Esophagus squamous epithelium (tissue), 5 donors: Measurements from ENCODE around the gene RADIL. TPM values are rescaled to one million over a fixed set of nuclear protein-coding genes. Genes with fewer than 3 reads are reported as not detected.

ENCODE experiments used
- DNase-seq: peaks from one replicate; lab custom pipeline; 2025; lab: John Stamatoyannopoulos, UW
- H3K27ac ChIP-seq, 4 donors: fragments of 200-600 bp; sonication (generic); one replicate each; pipeline ENCODE4 v1.5.1; 2016 to 2019; ENCODE audit warnings: mild to moderate bottlenecking in 1 of 4
- H3K27me3 ChIP-seq, 4 donors: fragments of 200-600 bp; sonication (generic); 1 replicate in 3 of 4; 2 replicates in 1 of 4; pipeline versions ENCODE4 v1.5.1 to v1.6.0; 2017 to 2021; ENCODE audit warnings: antibody characterized with exemption in 1 of 4
- H3K36me3 ChIP-seq, 3 donors: fragments of 200-600 bp; sonication (generic); one replicate each; pipeline ENCODE4 v1.5.1; 2016 to 2019
- H3K4me1 ChIP-seq, 3 donors: fragments of 200-600 bp; sonication (generic); one replicate each; pipeline ENCODE4 v1.5.1; 2017 to 2019
- H3K4me3 ChIP-seq, 4 donors: fragments of 200-600 bp; sonication (generic); 1 replicate in 3 of 4; 2 replicates in 1 of 4; pipeline ENCODE4 v1.5.1; 2016 to 2019; ENCODE audit warnings: mild to moderate bottlenecking in 2 of 4, moderate library complexity in 1 of 4
- H3K9me3 ChIP-seq, 3 donors: fragments of 200-600 bp; sonication (generic); one replicate each; pipeline ENCODE4 v1.5.1; 2016 to 2019
- POLR2A ChIP-seq, 4 donors: fragments of 450-650 bp; IDR thresholded peaks; one replicate each; pipeline ENCODE4 v1.6.1; 2017; ENCODE audit warnings: antibody characterized with exemption in 4 of 4, mild to moderate bottlenecking in 4 of 4, moderate library complexity in 3 of 4
- WGBS, 2 donors: methylation state at CpG; one replicate each; pipeline ENCODE4 v1.1.5; 2018; 5-methylcytosine and 5-hydroxymethylcytosine counted together
- intact Hi-C: fragments of 100-400 bp; cut with DNase I; formaldehyde crosslinking; loops from one replicate; pipeline ENCODE4 v1.15.0; 2022
- total RNA-seq, 4 donors: library from RNA; depleted of rRNA; stranded (reverse); fragments of >200 nt; gene quantifications; one replicate each; pipeline ENCODE4 v1.1.0, GENCODE V29; 2016
- TF ChIP-seq, protein P1 (sequence below), 6 experiments: fragments of 450-650 bp in 4 of 6; fragments of 200-600 bp in 2 of 6; sonication (generic) in 2 of 6; IDR thresholded peaks; one replicate each; pipeline ENCODE4 v1.5.1; 2016 to 2019; ENCODE audit warnings: antibody characterized with exemption in 6 of 6, mild to moderate bottlenecking in 4 of 6, moderate library complexity in 4 of 6
- donor health status: DM: yes; HTN: yes; CAD: no.

RADIL gene
- total RNA-seq, 4 donors from 2014 or later = 0.35 to 3.1 (median 1.8) TPM; not detected in 1

DNA sequence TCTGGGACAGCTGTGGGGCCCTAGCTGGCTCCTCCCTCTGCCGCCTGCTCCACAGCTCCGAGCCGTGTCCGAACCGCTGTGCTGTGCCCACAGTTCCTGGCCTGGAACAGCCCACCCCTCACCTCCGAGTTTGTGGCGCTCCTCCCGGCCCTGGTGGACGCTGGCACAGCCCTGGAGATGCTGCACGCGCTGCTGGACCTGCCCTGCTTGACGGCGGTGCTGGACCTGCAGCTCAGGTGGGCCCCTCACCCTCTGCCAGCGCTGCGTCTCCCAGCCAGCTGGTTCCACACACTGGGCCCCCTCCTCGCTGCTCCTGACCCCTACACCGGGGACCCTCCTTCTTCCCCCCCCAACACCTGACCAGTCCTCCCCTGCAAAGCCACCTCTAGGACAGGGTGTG is 96.0 kb downstream of the RADIL start:
- DNase-seq = no peak
- intact Hi-C loops = no loop called here
- Histone ChIP-seq H3K4me1 (peaks cover 0 to 9% (median 9%) of the 10 kb centered on the region in 3 donors), H3K36me3 (peaks cover 49 to 98% (median 68%) of the 10 kb centered on the region in 3 donors), H3K9me3 (no peaks in the 10 kb centered on the region), H3K27me3 (no peaks in the 10 kb centered on the region), H3K27ac (no peak overlapping the region), H3K4me3 (no peak overlapping the region)
- WGBS, 2 donors = 91 to 100% methylated on average over 2 to 8 of the region's 17 CpGs
- no peak for TF ChIP-seq POLR2A (IDR thresholded peaks at IDR 0.05)
- TF ChIP-seq, protein P1, sequence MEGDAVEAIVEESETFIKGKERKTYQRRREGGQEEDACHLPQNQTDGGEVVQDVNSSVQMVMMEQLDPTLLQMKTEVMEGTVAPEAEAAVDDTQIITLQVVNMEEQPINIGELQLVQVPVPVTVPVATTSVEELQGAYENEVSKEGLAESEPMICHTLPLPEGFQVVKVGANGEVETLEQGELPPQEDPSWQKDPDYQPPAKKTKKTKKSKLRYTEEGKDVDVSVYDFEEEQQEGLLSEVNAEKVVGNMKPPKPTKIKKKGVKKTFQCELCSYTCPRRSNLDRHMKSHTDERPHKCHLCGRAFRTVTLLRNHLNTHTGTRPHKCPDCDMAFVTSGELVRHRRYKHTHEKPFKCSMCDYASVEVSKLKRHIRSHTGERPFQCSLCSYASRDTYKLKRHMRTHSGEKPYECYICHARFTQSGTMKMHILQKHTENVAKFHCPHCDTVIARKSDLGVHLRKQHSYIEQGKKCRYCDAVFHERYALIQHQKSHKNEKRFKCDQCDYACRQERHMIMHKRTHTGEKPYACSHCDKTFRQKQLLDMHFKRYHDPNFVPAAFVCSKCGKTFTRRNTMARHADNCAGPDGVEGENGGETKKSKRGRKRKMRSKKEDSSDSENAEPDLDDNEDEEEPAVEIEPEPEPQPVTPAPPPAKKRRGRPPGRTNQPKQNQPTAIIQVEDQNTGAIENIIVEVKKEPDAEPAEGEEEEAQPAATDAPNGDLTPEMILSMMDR (IDR thresholded peaks at IDR 0.05) = no peak

DNA sequence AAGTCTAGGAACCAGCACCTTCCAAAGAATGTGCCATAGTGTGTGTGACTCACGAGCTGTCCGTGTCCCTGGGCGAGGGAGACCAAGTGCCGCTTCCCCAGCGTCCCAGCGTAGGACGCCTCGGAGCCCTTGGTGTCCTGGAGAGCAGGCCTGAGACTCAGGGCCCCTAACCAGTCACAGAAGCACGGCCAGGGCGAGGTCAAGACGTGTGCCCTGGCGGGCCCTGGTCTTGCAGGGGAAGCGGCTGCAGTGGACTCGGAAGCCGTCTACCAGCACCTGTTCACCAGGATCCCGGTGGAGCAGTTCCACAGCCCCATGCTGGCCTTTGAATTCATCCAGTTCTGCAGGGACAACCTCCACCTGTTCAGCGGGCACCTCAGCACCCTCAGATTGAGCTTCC is 97.5 kb downstream of the RADIL start:
- no peak for DNase-seq
- TF ChIP-seq, protein P1 (IDR thresholded peaks at IDR 0.05) = no peak
- no peak for TF ChIP-seq POLR2A (IDR thresholded peaks at IDR 0.05)
- Histone ChIP-seq H3K4me3 (no peak overlapping the region), H3K27ac (no peak overlapping the region), H3K4me1 (no peaks in the 10 kb centered on the region), H3K36me3 (peaks cover 54 to 100% (median 79%) of the 10 kb centered on the region in 3 donors), H3K9me3 (no peaks in the 10 kb centered on the region), H3K27me3 (no peaks in the 10 kb centered on the region)
- WGBS, 2 donors = 93 to 97% methylated on average over 6 to 13 of the region's 17 CpGs
- intact Hi-C loops = no loop called here

DNA sequence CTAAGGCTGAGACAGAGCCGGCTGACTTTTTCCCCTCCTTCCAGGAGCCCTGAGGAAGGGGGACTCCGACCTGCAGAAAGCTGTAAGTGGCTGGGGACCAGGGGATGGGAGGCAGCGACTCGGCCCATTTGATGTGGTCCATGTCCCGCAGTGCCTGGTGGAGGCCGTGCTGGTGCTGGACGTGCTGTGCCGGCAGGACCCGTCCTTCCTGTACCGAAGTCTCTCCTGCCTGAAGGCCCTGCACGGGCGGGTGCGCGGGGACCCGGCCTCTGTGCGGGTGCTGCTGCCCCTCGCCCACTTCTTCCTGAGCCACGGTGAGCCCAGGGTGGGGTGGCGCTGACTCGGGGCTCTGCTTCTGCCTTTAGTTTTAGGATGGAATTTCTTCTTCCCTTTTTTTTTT is 98.1 kb downstream of the RADIL start:
- WGBS, 2 donors = 57 to 85% methylated on average over 2 to 11 of the region's 20 CpGs
- Histone ChIP-seq H3K27ac (no peak overlapping the region), H3K27me3 (no peaks in the 10 kb centered on the region), H3K4me3 (no peak overlapping the region), H3K36me3 (peaks cover 51 to 100% (median 75%) of the 10 kb centered on the region in 3 donors), H3K4me1 (no peaks in the 10 kb centered on the region), H3K9me3 (no peaks in the 10 kb centered on the region)
- intact Hi-C loops = no loop called here
- no peak for DNase-seq
- no peak for TF ChIP-seq POLR2A (IDR thresholded peaks at IDR 0.05)
- TF ChIP-seq, protein P1 (IDR thresholded peaks at IDR 0.05) = no peak

DNA sequence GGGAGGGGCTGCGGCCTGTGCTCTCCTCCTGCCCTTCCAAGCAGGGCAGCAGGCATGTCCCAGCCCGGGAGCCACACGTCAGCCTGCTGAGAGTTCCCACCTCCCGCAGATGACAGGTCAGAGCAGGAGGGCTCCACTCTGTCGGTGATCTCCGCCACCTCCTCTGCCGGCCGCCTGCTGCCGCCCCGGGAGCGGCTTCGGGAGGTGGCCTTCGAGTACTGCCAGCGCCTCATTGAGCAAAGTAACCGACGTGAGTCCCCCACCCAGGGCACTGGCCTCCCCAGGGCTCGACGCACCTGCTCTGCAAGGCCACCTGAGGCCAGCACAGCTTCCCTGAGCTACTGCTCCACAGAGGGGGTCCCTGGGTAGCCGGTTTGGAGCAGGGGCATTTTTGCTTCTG is 98.7 kb downstream of the RADIL start:
- H3K4me1 ChIP-seq = no peaks in the 10 kb centered on the region
- 100% methylated on average over 2 of the region's 19 CpGs; no CpG with 5 or more reads in 1 of the 2 donors for WGBS, 2 donors
- TF ChIP-seq, protein P1 (IDR thresholded peaks at IDR 0.05) = no peak
- no peak for TF ChIP-seq POLR2A (IDR thresholded peaks at IDR 0.05)
- no peak overlapping the region for H3K4me3 ChIP-seq
- H3K9me3 ChIP-seq = no peaks in the 10 kb centered on the region
- no peaks in the 10 kb centered on the region for H3K27me3 ChIP-seq
- H3K36me3 ChIP-seq = peaks cover 51 to 100% (median 75%) of the 10 kb centered on the region in 3 donors
- intact Hi-C loops = no loop called here
- no peak for DNase-seq
- H3K27ac ChIP-seq = no peak overlapping the region

DNA sequence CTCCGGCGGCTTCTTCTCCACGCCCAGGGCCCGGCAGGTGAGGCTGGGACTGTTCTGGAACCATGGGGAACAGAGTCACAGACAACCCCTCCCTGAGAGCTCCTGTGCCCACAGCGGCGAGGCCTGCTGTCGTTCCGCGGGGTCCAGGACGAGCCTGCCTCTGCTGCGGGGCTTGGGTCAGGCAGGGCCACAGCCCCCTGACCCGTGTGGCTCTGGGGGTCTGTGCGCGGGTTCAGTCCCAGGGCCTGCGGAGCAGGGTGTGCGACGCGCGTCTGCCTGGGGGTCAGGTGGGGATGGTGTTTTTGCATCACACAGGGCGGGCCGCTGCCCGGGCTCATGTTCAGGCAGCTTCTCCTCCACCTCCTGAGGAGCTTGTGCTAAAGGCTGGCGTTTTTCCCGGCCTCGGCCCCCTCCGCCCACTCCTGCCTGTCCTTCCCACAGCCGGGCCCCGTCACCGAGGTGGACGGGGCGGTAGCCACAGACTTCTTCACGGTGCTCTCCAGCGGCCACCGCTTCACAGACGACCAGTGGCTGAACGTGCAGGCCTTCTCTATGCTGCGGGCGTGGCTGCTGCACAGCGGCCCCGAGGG is 99.7 kb downstream of the RADIL start:
- Histone ChIP-seq H3K4me3 (no peak overlapping the region), H3K27ac (no peak overlapping the region), H3K36me3 (peaks cover 51 to 93% (median 66%) of the 10 kb centered on the region in 3 donors), H3K4me1 (peaks cover 0 to under 1% (median 0%) of the 10 kb centered on the region in 3 donors), H3K9me3 (no peaks in the 10 kb centered on the region), H3K27me3 (no peaks in the 10 kb centered on the region)
- 80 to 100% methylated on average over 1 to 5 of the region's 40 CpGs for WGBS, 2 donors
- intact Hi-C loops = no loop called here
- no peak for TF ChIP-seq POLR2A (IDR thresholded peaks at IDR 0.05)
- TF ChIP-seq, protein P1 (IDR thresholded peaks at IDR 0.05) = no peak
- DNase-seq = no peak
